ENCODE measurements around the gene OTOA.
"Not testable (repeated sequence)": the region's sequence is repeated elsewhere in the genome, so short reads cannot be mapped to it uniquely, and the experiment has no call there.

- TF ChIP-seq, protein P1, sequence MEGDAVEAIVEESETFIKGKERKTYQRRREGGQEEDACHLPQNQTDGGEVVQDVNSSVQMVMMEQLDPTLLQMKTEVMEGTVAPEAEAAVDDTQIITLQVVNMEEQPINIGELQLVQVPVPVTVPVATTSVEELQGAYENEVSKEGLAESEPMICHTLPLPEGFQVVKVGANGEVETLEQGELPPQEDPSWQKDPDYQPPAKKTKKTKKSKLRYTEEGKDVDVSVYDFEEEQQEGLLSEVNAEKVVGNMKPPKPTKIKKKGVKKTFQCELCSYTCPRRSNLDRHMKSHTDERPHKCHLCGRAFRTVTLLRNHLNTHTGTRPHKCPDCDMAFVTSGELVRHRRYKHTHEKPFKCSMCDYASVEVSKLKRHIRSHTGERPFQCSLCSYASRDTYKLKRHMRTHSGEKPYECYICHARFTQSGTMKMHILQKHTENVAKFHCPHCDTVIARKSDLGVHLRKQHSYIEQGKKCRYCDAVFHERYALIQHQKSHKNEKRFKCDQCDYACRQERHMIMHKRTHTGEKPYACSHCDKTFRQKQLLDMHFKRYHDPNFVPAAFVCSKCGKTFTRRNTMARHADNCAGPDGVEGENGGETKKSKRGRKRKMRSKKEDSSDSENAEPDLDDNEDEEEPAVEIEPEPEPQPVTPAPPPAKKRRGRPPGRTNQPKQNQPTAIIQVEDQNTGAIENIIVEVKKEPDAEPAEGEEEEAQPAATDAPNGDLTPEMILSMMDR (IDR thresholded peaks at IDR 0.05) = not testable (repeated sequence)
- TF ChIP-seq POLR2AphosphoS5 (IDR thresholded peaks at IDR 0.05); POLR2A (IDR thresholded peaks at IDR 0.05; ENCODE audit: low read depth): not testable (repeated sequence)
These were observed 92.7 kb downstream of the OTOA start for GRCh38 chr16:21756192-21757079.
